GM23338 (cell line): ENCODE data around the gene HTR2A. TPM values are rescaled to one million over a fixed set of nuclear protein-coding genes. Genes with fewer than 3 reads are reported as not detected.

ENCODE experiments used
- ATAC-seq: fragments of 200-7000 bp; cut with Tn5 transposase; 3 replicates; pipeline ENCODE4 v1.9.1; 2020
- DNase-seq: peaks from one replicate; pipeline ENCODE4 v3.0.0-alpha.2; 2015; ENCODE audit warnings: low spot score
- H2AFZ ChIP-seq: fragments of 200-600 bp; sonication (generic); 2 replicates; pipeline ENCODE4 v1.8.0; 2016; ENCODE audit warnings: antibody characterized with exemption, mild to moderate bottlenecking, moderate library complexity
- H3F3A ChIP-seq: fragments of 200-600 bp; sonication (generic); replicated peaks from 2 replicates; pipeline ENCODE4 v1.8.0; 2017; ENCODE audit warnings: antibody characterized with exemption, mixed run types, low read depth
- H3K27ac ChIP-seq: fragments of 200-600 bp; sonication (generic); 2 replicates; pipeline ENCODE4 v1.6.1; 2016; ENCODE audit warnings: low read depth
- H3K27me3 ChIP-seq: fragments of 200-600 bp; sonication (generic); 2 replicates; pipeline ENCODE4 v1.8.0; 2016; ENCODE audit warnings: mild to moderate bottlenecking, mixed run types, moderate library complexity; ENCODE audit not compliant: insufficient read depth
- H3K36me3 ChIP-seq: fragments of 200-600 bp; sonication (generic); 2 replicates; pipeline ENCODE4 v1.8.0; 2016; ENCODE audit warnings: mild to moderate bottlenecking; ENCODE audit not compliant: insufficient read depth
- H3K4me1 ChIP-seq: fragments of 200-600 bp; sonication (generic); 2 replicates; pipeline ENCODE4 v1.8.0; 2016; ENCODE audit warnings: mild to moderate bottlenecking, moderate library complexity; ENCODE audit not compliant: insufficient read depth
- H3K4me2 ChIP-seq: fragments of 200-600 bp; sonication (generic); 2 replicates; pipeline ENCODE4 v1.7.1; 2017; ENCODE audit warnings: mixed run types
- H3K4me3 ChIP-seq: fragments of 200-600 bp; sonication (generic); 2 replicates; pipeline ENCODE4 v1.6.1; 2016; ENCODE audit warnings: mixed run types
- H3K79me2 ChIP-seq: fragments of 200-600 bp; sonication (generic); replicated peaks from 2 replicates; pipeline ENCODE4 v1.8.0; 2017; ENCODE audit warnings: mild to moderate bottlenecking; ENCODE audit not compliant: insufficient read depth
- H3K9me2 ChIP-seq: fragments of 200-600 bp; sonication (generic); 2 replicates; pipeline ENCODE4 v1.8.0; 2017; ENCODE audit not compliant: insufficient read depth
- H4K20me1 ChIP-seq: fragments of 200-600 bp; sonication (generic); replicated peaks from 2 replicates; pipeline ENCODE4 v1.8.0; 2017; ENCODE audit warnings: mild to moderate bottlenecking; ENCODE audit not compliant: insufficient read depth
- H3K27ac Mint-ChIP-seq: 2 replicates; pipeline ENCODE4 v1.8.0; 2020; ENCODE audit warnings: inconsistent platforms, mild to moderate bottlenecking, moderate library complexity, mixed read lengths
- H3K27me3 Mint-ChIP-seq: 3 replicates; pipeline ENCODE4 v1.8.0; 2022; ENCODE audit warnings: low read depth, mild to moderate bottlenecking, moderate library complexity, mixed read lengths, inconsistent platforms; ENCODE audit not compliant: insufficient read depth, poor library complexity
- H3K36me3 Mint-ChIP-seq: 3 replicates; pipeline ENCODE4 v1.8.0; 2021; ENCODE audit warnings: low read depth, mild to moderate bottlenecking, inconsistent platforms, moderate library complexity, mixed read lengths
- H3K4me1 Mint-ChIP-seq: 3 replicates; pipeline ENCODE4 v1.8.0; 2020; ENCODE audit warnings: mild to moderate bottlenecking, inconsistent platforms, mixed read lengths
- H3K4me3 Mint-ChIP-seq: 3 replicates; pipeline ENCODE4 v1.8.0; 2021; ENCODE audit warnings: moderate library complexity, mild to moderate bottlenecking, inconsistent platforms, mixed read lengths
- H3K9me3 Mint-ChIP-seq: 3 replicates; pipeline ENCODE4 v1.8.0; 2020; ENCODE audit warnings: moderate library complexity, mild to moderate bottlenecking, inconsistent platforms, mixed read lengths
- CREB1 ChIP-seq: fragments of 250-450 bp; sonication (Bioruptor Pico); IDR thresholded peaks from 2 replicates; pipeline ENCODE4 v1.5.0; 2020; ENCODE audit warnings: low read depth, mild to moderate bottlenecking, moderate library complexity
- JUNB ChIP-seq: IDR thresholded peaks from one replicate; pipeline ENCODE4 v1.6.1; 2016; ENCODE audit warnings: antibody characterized with exemption; ENCODE audit not compliant: unreplicated experiment
- POLR2AphosphoS5 ChIP-seq: IDR thresholded peaks from 2 replicates; pipeline ENCODE4 v1.6.1; 2016; ENCODE audit warnings: antibody characterized with exemption, low read depth
- REST ChIP-seq: IDR thresholded peaks from one replicate; pipeline ENCODE4 v1.6.1; 2018; ENCODE audit warnings: antibody characterized with exemption; ENCODE audit not compliant: unreplicated experiment
- ZNF331 ChIP-seq: fragments of 250-450 bp; sonication (Bioruptor Pico); IDR thresholded peaks from 2 replicates; pipeline ENCODE4 v1.5.0; 2020; ENCODE audit warnings: low read depth, mild to moderate bottlenecking, moderate library complexity
- ZNF462 ChIP-seq: fragments of 250-450 bp; sonication (Bioruptor Pico); IDR thresholded peaks from 2 replicates; pipeline ENCODE4 v1.5.0; 2020; ENCODE audit warnings: mild to moderate bottlenecking, moderate library complexity
- polyA plus RNA-seq: library from polyadenylated mRNA; unstranded; fragments of >200 nt; fragmentation: Nextera tagmentation; extraction: Ambion mirVana; gene quantifications from 2 replicates; pipeline ENCODE4 v1.2.1, GENCODE V29; 2016
- total RNA-seq: library from RNA; depleted of rRNA; stranded (reverse); fragments of >200 nt; shearing (Covaris generic); gene quantifications from 2 replicates; pipeline ENCODE4 v1.2.3, GENCODE V29; 2014
- TF ChIP-seq, protein P1 (sequence below), 2 experiments: fragments of 200-600 bp in 1 of 2; sonication (generic) in 1 of 2; conservative IDR thresholded peaks; 2 replicates each; pipeline versions ENCODE4 v1.5.1 to v1.6.1; 2016 to 2017; ENCODE audit warnings: antibody characterized with exemption in 2 of 2, low read depth in 2 of 2, mild to moderate bottlenecking in 2 of 2, moderate library complexity in 1 of 2

Gene HTR2A
- total and polyA plus RNA-seq, 2 experiments from 2014 or later = not detected

GRCh38 chr13:46812301-46812797, 84.5 kb downstream of the HTR2A start:
- Histone ChIP-seq H3K4me1 (no peaks in the 10 kb centered on the region), H3F3A (no peaks in the 10 kb centered on the region), H2AFZ (no peak overlapping the region), H3K4me2 (no peak overlapping the region), H3K4me3 (no peak overlapping the region), H3K9me2 (no peaks in the 10 kb centered on the region), H3K79me2 (no peaks in the 10 kb centered on the region), H4K20me1 (no peaks in the 10 kb centered on the region), H3K27ac (no peak overlapping the region), H3K27me3 (no peaks in the 10 kb centered on the region), H3K36me3 (no peaks in the 10 kb centered on the region)
- Mint-ChIP-seq H3K4me3 (no peak overlapping the region), H3K27ac (no peak overlapping the region), H3K9me3 (peaks cover 12% of the 10 kb centered on the region; the same call in 2 of the 3 replicates), H3K4me1 (peaks cover 3% of the 10 kb centered on the region), H3K36me3 (no peaks in the 10 kb centered on the region; the same call in 2 of the 3 replicates), H3K27me3 (no peaks in the 10 kb centered on the region)
- no peak for ATAC-seq
- TF ChIP-seq POLR2AphosphoS5 = no peak
- no peak for TF ChIP-seq ZNF331 (CRISPR knock-in tag)
- no peak for TF ChIP-seq ZNF462 (CRISPR knock-in tag)
- TF ChIP-seq, protein P1, sequence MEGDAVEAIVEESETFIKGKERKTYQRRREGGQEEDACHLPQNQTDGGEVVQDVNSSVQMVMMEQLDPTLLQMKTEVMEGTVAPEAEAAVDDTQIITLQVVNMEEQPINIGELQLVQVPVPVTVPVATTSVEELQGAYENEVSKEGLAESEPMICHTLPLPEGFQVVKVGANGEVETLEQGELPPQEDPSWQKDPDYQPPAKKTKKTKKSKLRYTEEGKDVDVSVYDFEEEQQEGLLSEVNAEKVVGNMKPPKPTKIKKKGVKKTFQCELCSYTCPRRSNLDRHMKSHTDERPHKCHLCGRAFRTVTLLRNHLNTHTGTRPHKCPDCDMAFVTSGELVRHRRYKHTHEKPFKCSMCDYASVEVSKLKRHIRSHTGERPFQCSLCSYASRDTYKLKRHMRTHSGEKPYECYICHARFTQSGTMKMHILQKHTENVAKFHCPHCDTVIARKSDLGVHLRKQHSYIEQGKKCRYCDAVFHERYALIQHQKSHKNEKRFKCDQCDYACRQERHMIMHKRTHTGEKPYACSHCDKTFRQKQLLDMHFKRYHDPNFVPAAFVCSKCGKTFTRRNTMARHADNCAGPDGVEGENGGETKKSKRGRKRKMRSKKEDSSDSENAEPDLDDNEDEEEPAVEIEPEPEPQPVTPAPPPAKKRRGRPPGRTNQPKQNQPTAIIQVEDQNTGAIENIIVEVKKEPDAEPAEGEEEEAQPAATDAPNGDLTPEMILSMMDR (conservative IDR thresholded peaks at IDR 0.05; ENCODE audit: low read depth in 2 of 2) = no peak
- TF ChIP-seq REST = no peak
- no peak for TF ChIP-seq CREB1 (CRISPR knock-in tag)
- no peak for TF ChIP-seq JUNB
- no peak for DNase-seq
